ENCODE measurements around the gene HPGD.

Gene HPGD

DNA sequence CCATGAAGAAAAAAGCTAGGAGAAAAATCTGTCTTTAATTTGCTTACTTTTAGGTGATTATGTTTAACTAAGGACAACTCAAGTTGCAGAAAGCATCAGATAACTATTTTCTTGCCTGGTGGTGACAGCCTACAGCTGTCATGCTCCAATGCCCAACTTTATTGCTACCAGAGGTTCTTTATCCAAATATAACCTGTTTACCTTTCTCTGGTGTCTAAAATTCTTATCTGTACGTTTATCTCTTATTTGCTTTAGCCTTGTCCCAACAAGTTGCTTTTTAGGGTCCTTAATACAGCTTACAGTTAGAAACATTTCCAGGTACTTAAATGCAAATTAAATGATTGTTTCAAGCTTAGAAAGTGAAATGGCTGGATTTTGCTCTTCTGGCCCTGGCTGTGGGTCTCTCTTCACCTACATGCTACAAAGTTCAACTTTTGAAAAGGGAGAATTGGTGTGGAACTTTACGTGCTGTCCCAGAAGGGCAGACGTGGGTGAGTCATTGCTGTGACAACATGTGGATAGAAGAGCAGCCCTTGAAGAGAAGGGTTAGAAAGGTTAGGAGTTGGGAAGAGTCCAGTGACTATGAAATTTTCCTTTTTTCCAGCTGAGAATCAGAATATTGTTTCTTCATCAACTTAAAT, 60.7 kb downstream of the HPGD start:
- no peaks in the 10 kb centered on the region for H4K20me1 ChIP-seq (ENCODE audit: insufficient read depth, low read length)
- no peaks in the 10 kb centered on the region for H3K4me1 ChIP-seq (ENCODE audit: low read length)
- H3K9ac ChIP-seq (ENCODE audit: low read length), result no peak overlapping the region
- H3F3A ChIP-seq (ENCODE audit: insufficient read depth, low read length), result no peaks in the 10 kb centered on the region
- no peaks in the 10 kb centered on the region for H3K27me3 ChIP-seq (replicated peaks; ENCODE audit: insufficient read depth, low read length)
- no peak overlapping the region for H3K27ac ChIP-seq (ENCODE audit: low read length)
- no peak for TF ChIP-seq EZH2 (optimal IDR thresholded peaks at IDR 0.05; ENCODE audit: low read depth, low read length)
- TF ChIP-seq, protein P1, sequence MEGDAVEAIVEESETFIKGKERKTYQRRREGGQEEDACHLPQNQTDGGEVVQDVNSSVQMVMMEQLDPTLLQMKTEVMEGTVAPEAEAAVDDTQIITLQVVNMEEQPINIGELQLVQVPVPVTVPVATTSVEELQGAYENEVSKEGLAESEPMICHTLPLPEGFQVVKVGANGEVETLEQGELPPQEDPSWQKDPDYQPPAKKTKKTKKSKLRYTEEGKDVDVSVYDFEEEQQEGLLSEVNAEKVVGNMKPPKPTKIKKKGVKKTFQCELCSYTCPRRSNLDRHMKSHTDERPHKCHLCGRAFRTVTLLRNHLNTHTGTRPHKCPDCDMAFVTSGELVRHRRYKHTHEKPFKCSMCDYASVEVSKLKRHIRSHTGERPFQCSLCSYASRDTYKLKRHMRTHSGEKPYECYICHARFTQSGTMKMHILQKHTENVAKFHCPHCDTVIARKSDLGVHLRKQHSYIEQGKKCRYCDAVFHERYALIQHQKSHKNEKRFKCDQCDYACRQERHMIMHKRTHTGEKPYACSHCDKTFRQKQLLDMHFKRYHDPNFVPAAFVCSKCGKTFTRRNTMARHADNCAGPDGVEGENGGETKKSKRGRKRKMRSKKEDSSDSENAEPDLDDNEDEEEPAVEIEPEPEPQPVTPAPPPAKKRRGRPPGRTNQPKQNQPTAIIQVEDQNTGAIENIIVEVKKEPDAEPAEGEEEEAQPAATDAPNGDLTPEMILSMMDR (IDR thresholded peaks at IDR 0.05; ENCODE audit: low read length), result no peak
- TF ChIP-seq EZH2phosphoT487 (IDR thresholded peaks at IDR 0.05; ENCODE audit: low read length), result no peak
- no peaks in the 10 kb centered on the region for H3K36me3 ChIP-seq (replicated peaks; ENCODE audit: insufficient read depth, low read length)
- no peak overlapping the region for H2AFZ ChIP-seq (ENCODE audit: low read length)
- no peaks in the 10 kb centered on the region for H3K9me3 ChIP-seq (replicated peaks; ENCODE audit: insufficient read depth, low read length)
- H3K4me2 ChIP-seq (ENCODE audit: low read depth, low read length), result no peak overlapping the region
- no peaks in the 10 kb centered on the region for H3K9me2 ChIP-seq (replicated peaks; ENCODE audit: insufficient read depth, low read length)
- no peaks in the 10 kb centered on the region for H3K79me2 ChIP-seq (ENCODE audit: low read length)
- H3K4me3 ChIP-seq (ENCODE audit: low read length), result no peak overlapping the region
- DNase-seq, result no peak

DNA sequence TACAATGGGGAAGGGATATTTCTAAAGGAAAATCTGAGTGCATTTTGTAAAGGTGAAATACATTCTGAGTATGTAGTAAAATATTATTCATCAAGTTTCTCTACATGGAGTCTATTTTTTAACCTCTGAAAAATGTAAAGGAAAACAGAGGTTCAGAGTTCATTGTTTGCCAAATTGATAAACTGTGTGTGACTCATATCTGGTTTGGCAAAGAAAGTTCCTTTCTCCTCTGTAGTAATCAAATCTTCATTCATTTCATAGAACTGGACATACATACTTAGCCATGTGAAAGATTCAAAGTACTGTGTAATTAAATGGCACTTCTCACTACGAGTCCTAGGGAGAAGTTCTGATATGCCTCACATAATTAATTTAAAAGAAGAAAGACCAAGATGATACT, 61.6 kb downstream of the HPGD start:
- Histone ChIP-seq H3K4me2 (ENCODE audit: low read depth, low read length) (no peak overlapping the region), H3K27ac (ENCODE audit: low read length) (no peak overlapping the region), H3K9ac (ENCODE audit: low read length) (no peak overlapping the region), H3K9me2 (replicated peaks; ENCODE audit: insufficient read depth, low read length) (no peaks in the 10 kb centered on the region), H3K36me3 (replicated peaks; ENCODE audit: insufficient read depth, low read length) (no peaks in the 10 kb centered on the region), H3K9me3 (replicated peaks; ENCODE audit: insufficient read depth, low read length) (no peaks in the 10 kb centered on the region), H3K27me3 (replicated peaks; ENCODE audit: insufficient read depth, low read length) (no peaks in the 10 kb centered on the region), H3K4me3 (ENCODE audit: low read length) (no peak overlapping the region), H4K20me1 (ENCODE audit: insufficient read depth, low read length) (no peaks in the 10 kb centered on the region), H3F3A (ENCODE audit: insufficient read depth, low read length) (no peaks in the 10 kb centered on the region), H2AFZ (ENCODE audit: low read length) (no peak overlapping the region), H3K4me1 (ENCODE audit: low read length) (no peaks in the 10 kb centered on the region), H3K79me2 (ENCODE audit: low read length) (no peaks in the 10 kb centered on the region)
- TF ChIP-seq EZH2phosphoT487 (IDR thresholded peaks at IDR 0.05; ENCODE audit: low read length), result no peak
- TF ChIP-seq, protein P1 (IDR thresholded peaks at IDR 0.05; ENCODE audit: low read length), result no peak
- TF ChIP-seq EZH2 (optimal IDR thresholded peaks at IDR 0.05; ENCODE audit: low read depth, low read length), result no peak
- DNase-seq, result no peak

DNA sequence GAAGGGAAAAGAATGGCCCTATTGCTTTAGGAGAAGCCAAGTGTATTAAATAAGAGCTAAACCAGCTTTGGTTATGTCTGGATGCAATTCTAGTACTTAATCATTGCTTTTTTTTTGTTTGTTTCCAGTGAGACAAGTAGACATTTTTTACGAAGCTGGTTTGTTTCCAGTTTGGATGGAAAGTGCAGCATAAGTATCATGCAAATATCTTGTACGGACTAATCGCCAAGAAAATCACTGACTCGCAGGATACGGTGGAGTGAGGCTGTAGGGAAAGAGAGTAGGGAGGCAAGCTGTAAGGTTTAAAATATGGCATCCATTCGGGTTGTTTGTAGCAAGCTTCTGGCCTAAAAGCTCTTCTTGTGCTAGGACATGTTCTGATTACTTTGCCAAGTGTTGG, 64.8 kb downstream of the HPGD start:
- no peaks in the 10 kb centered on the region for H3F3A ChIP-seq (ENCODE audit: insufficient read depth, low read length)
- TF ChIP-seq EZH2 (optimal IDR thresholded peaks at IDR 0.05; ENCODE audit: low read depth, low read length) (no peak), EZH2phosphoT487 (IDR thresholded peaks at IDR 0.05; ENCODE audit: low read length) (no peak)
- TF ChIP-seq, protein P1 (IDR thresholded peaks at IDR 0.05; ENCODE audit: low read length), result no peak
- no peaks in the 10 kb centered on the region for H3K79me2 ChIP-seq (ENCODE audit: low read length)
- no peak overlapping the region for H3K27ac ChIP-seq (ENCODE audit: low read length)
- H3K9ac ChIP-seq (ENCODE audit: low read length), result no peak overlapping the region
- no peak overlapping the region for H2AFZ ChIP-seq (ENCODE audit: low read length)
- no peak overlapping the region for H3K4me3 ChIP-seq (ENCODE audit: low read length)
- DNase-seq, result no peak
- no peaks in the 10 kb centered on the region for H4K20me1 ChIP-seq (ENCODE audit: insufficient read depth, low read length)
- H3K4me2 ChIP-seq (ENCODE audit: low read depth, low read length), result no peak overlapping the region
- H3K36me3 ChIP-seq (replicated peaks; ENCODE audit: insufficient read depth, low read length), result no peaks in the 10 kb centered on the region
- H3K27me3 ChIP-seq (replicated peaks; ENCODE audit: insufficient read depth, low read length), result no peaks in the 10 kb centered on the region
- H3K4me1 ChIP-seq (ENCODE audit: low read length), result no peaks in the 10 kb centered on the region
- no peaks in the 10 kb centered on the region for H3K9me2 ChIP-seq (replicated peaks; ENCODE audit: insufficient read depth, low read length)
- no peaks in the 10 kb centered on the region for H3K9me3 ChIP-seq (replicated peaks; ENCODE audit: insufficient read depth, low read length)
